SK-N-SH treated with all-trans-retinoic acid at 6 μM for 48 hours (cell line): ENCODE data around the gene AUTS2.

ENCODE experiments used
- ATAC-seq: fragments of 200-7000 bp; cut with Tn5 transposase; 3 replicates; pipeline ENCODE4 v1.9.1; 2020; ENCODE audit warnings: mild to moderate bottlenecking, moderate library complexity
- ARNTL ChIP-seq: fragments of 450-650 bp; formaldehyde crosslinking; IDR thresholded peaks from 2 replicates; pipeline ENCODE4 v1.5.0; 2020; ENCODE audit warnings: low read depth, mild to moderate bottlenecking, moderate library complexity, borderline replicate concordance
- BACH2 ChIP-seq: fragments of 250-450 bp; sonication (Bioruptor Pico); IDR thresholded peaks from 2 replicates; pipeline ENCODE4 v1.9.0; 2021; ENCODE audit warnings: mild to moderate bottlenecking, borderline replicate concordance
- CREB5 ChIP-seq: fragments of 250-450 bp; sonication (Bioruptor Pico); IDR thresholded peaks from 2 replicates; pipeline ENCODE4 v1.5.1; 2020; ENCODE audit warnings: low read depth, mild to moderate bottlenecking, moderate library complexity
- CSDC2 ChIP-seq: fragments of 250-450 bp; sonication (Bioruptor Pico); IDR thresholded peaks from 2 replicates; pipeline ENCODE4 v1.5.0; 2020; ENCODE audit warnings: mild to moderate bottlenecking, moderate library complexity
- CSRNP3 ChIP-seq: fragments of 250-450 bp; sonication (Bioruptor Pico); IDR thresholded peaks from 2 replicates; pipeline ENCODE4 v1.5.1; 2021; ENCODE audit warnings: mild to moderate bottlenecking, moderate library complexity
- ESRRG ChIP-seq: fragments of 250-450 bp; sonication (Bioruptor Pico); IDR thresholded peaks from 2 replicates; pipeline ENCODE4 v1.6.1; 2021; ENCODE audit warnings: mild to moderate bottlenecking
- GLIS3 ChIP-seq: fragments of 250-450 bp; sonication (Bioruptor Pico); IDR thresholded peaks from 2 replicates; pipeline ENCODE4 v1.5.0; 2020; ENCODE audit warnings: mild to moderate bottlenecking, moderate library complexity
- ISL1 ChIP-seq: fragments of 250-450 bp; sonication (Bioruptor Pico); IDR thresholded peaks from 2 replicates; pipeline ENCODE4 v2.1.2; 2022; ENCODE audit warnings: mild to moderate bottlenecking, moderate library complexity
- OSR1 ChIP-seq: fragments of 250-450 bp; sonication (Bioruptor Pico); IDR thresholded peaks from 2 replicates; pipeline ENCODE4 v1.8.0; 2022; ENCODE audit warnings: moderate library complexity, mild to moderate bottlenecking, inconsistent platforms
- PPARA ChIP-seq: fragments of 250-450 bp; sonication (Bioruptor Pico); IDR thresholded peaks from 2 replicates; pipeline ENCODE4 v1.5.0; 2020; ENCODE audit warnings: mild to moderate bottlenecking, borderline replicate concordance
- RARB ChIP-seq: fragments of 250-450 bp; sonication (Bioruptor Pico); IDR thresholded peaks from 2 replicates; pipeline ENCODE4 v1.8.0; 2021; ENCODE audit warnings: mild to moderate bottlenecking, moderate library complexity
- SNAI2 ChIP-seq: fragments of 250-450 bp; sonication (Bioruptor Pico); IDR thresholded peaks from 2 replicates; pipeline ENCODE4 v1.5.0; 2020; ENCODE audit warnings: mild to moderate bottlenecking, moderate library complexity
- TCF4 ChIP-seq: fragments of 250-450 bp; sonication (Bioruptor Pico); IDR thresholded peaks from 2 replicates; pipeline ENCODE4 v1.8.0; 2021; ENCODE audit warnings: mild to moderate bottlenecking, moderate library complexity, borderline replicate concordance
- ZC3H10 ChIP-seq: fragments of 250-450 bp; sonication (Bioruptor Pico); IDR thresholded peaks from 2 replicates; pipeline ENCODE4 v1.5.1; 2021; ENCODE audit warnings: mild to moderate bottlenecking, moderate library complexity
- ZFP3 ChIP-seq: fragments of 250-450 bp; sonication (Bioruptor Pico); IDR thresholded peaks from 2 replicates; pipeline ENCODE4 v1.5.0; 2020; ENCODE audit warnings: mild to moderate bottlenecking, moderate library complexity
- ZFP30 ChIP-seq: fragments of 450-650 bp; formaldehyde crosslinking; IDR thresholded peaks from 2 replicates; pipeline ENCODE4 v1.5.0; 2022; ENCODE audit warnings: mild to moderate bottlenecking, moderate library complexity
- ZNF565 ChIP-seq: fragments of 450-650 bp; formaldehyde crosslinking; conservative IDR thresholded peaks from 2 replicates; pipeline ENCODE4 v1.5.0; 2020; ENCODE audit warnings: low read depth, mild to moderate bottlenecking, moderate library complexity
- ZNF70 ChIP-seq: fragments of 450-650 bp; formaldehyde crosslinking; IDR thresholded peaks from 2 replicates; pipeline ENCODE4 v1.5.0; 2020; ENCODE audit warnings: mild to moderate bottlenecking, moderate library complexity
- ZNF8 ChIP-seq: fragments of 450-650 bp; formaldehyde crosslinking; IDR thresholded peaks from 2 replicates; pipeline ENCODE4 v1.5.0; 2020; ENCODE audit warnings: mild to moderate bottlenecking, moderate library complexity
- TF ChIP-seq, protein P1 (sequence below): fragments of 250-450 bp; sonication (Bioruptor Pico); IDR thresholded peaks from 2 replicates; pipeline ENCODE4 v1.5.0; 2020; ENCODE audit warnings: mild to moderate bottlenecking, moderate library complexity
- TF ChIP-seq, protein P2 (sequence below): fragments of 250-450 bp; sonication (Bioruptor Pico); IDR thresholded peaks from 2 replicates; pipeline ENCODE4 v1.8.0; 2021; ENCODE audit warnings: low read depth, mild to moderate bottlenecking, moderate library complexity, borderline replicate concordance

The AUTS2 gene

DNA sequence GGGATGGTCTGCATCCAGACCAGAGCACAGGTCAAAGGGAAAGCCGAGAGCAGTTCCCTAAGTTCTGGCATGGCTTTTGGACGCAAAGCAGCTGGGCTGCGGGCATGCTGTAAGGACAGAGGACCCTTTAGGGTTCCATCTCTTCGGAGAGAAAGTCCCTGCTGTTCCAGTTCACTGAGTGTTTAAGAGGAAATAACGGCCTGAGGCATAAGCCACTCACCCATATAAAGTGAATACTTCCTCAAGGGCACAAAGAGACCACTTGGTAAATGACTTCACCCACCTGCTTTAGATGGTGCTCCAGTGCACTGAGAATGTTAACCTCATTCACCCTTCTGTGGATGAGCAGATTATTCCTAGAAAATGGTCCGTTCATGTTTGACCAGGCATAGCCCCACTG lies 946.9 kb downstream of the AUTS2 start:
- TF ChIP-seq PPARA (no peak), OSR1 (no peak), ZFP3 (CRISPR knock-in tag) (no peak), BACH2 (no peak), ISL1 (no peak), ZNF8 (CRISPR knock-in tag) (no peak), ZFP30 (CRISPR knock-in tag) (no peak), CSRNP3 (CRISPR knock-in tag) (no peak), RARB (CRISPR knock-in tag) (no peak), TCF4 (CRISPR knock-in tag) (no peak), ZC3H10 (no peak), GLIS3 (no peak), CREB5 (CRISPR knock-in tag) (no peak), ZNF70 (CRISPR knock-in tag) (no peak)
- TF ChIP-seq, protein P1, sequence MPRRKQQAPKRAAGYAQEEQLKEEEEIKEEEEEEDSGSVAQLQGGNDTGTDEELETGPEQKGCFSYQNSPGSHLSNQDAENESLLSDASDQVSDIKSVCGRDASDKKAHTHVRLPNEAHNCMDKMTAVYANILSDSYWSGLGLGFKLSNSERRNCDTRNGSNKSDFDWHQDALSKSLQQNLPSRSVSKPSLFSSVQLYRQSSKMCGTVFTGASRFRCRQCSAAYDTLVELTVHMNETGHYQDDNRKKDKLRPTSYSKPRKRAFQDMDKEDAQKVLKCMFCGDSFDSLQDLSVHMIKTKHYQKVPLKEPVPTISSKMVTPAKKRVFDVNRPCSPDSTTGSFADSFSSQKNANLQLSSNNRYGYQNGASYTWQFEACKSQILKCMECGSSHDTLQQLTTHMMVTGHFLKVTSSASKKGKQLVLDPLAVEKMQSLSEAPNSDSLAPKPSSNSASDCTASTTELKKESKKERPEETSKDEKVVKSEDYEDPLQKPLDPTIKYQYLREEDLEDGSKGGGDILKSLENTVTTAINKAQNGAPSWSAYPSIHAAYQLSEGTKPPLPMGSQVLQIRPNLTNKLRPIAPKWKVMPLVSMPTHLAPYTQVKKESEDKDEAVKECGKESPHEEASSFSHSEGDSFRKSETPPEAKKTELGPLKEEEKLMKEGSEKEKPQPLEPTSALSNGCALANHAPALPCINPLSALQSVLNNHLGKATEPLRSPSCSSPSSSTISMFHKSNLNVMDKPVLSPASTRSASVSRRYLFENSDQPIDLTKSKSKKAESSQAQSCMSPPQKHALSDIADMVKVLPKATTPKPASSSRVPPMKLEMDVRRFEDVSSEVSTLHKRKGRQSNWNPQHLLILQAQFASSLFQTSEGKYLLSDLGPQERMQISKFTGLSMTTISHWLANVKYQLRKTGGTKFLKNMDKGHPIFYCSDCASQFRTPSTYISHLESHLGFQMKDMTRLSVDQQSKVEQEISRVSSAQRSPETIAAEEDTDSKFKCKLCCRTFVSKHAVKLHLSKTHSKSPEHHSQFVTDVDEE (CRISPR knock-in tag), result no peak
- TF ChIP-seq, protein P2, sequence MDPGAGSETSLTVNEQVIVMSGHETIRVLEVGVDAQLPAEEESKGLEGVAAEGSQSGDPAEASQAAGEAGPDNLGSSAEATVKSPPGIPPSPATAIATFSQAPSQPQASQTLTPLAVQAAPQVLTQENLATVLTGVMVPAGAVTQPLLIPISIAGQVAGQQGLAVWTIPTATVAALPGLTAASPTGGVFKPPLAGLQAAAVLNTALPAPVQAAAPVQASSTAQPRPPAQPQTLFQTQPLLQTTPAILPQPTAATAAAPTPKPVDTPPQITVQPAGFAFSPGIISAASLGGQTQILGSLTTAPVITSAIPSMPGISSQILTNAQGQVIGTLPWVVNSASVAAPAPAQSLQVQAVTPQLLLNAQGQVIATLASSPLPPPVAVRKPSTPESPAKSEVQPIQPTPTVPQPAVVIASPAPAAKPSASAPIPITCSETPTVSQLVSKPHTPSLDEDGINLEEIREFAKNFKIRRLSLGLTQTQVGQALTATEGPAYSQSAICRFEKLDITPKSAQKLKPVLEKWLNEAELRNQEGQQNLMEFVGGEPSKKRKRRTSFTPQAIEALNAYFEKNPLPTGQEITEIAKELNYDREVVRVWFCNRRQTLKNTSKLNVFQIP (CRISPR knock-in tag), result no peak
- no peak for ATAC-seq

DNA sequence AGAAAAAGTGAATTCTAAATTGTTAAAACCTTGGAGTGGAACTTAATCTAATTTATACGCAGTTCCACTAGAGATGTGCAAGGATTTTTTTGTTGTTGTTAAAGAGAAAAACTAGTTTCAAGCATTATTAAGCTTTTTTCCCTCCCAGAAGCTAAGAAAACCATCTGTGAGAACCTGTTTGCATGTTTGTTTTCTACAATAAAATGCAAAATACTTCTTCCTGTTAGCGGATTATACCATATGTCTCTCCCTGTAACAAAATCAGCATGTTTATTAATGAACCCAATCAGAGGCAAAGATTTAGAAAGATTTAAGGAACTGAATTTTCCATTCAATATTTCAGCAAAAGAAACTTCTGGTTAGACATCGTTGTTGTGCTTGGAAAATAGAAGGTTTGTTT lies 953.9 kb downstream of the AUTS2 start:
- no peak for ATAC-seq
- no peak for TF ChIP-seq CSDC2 (CRISPR knock-in tag)
- no peak for TF ChIP-seq ISL1
- TF ChIP-seq, protein P1 (CRISPR knock-in tag), result no peak
- no peak for TF ChIP-seq ZFP30 (CRISPR knock-in tag)
- no peak for TF ChIP-seq ZNF565 (CRISPR knock-in tag)
- TF ChIP-seq, protein P2 (CRISPR knock-in tag), result no peak
- TF ChIP-seq SNAI2 (CRISPR knock-in tag), result no peak
- no peak for TF ChIP-seq PPARA
- no peak for TF ChIP-seq TCF4 (CRISPR knock-in tag)
- TF ChIP-seq ZNF70 (CRISPR knock-in tag), result no peak
- TF ChIP-seq RARB (CRISPR knock-in tag), result no peak
- no peak for TF ChIP-seq ZFP3 (CRISPR knock-in tag)
- no peak for TF ChIP-seq OSR1
- no peak for TF ChIP-seq ARNTL (CRISPR knock-in tag)
- no peak for TF ChIP-seq ZNF8 (CRISPR knock-in tag)
- no peak for TF ChIP-seq CREB5 (CRISPR knock-in tag)
- TF ChIP-seq ESRRG, result no peak
- TF ChIP-seq GLIS3, result no peak
